HCT116 (cell line): Measurements from ENCODE around the gene CSTPP1. TPM values are rescaled to one million over a fixed set of nuclear protein-coding genes. Genes with fewer than 3 reads are reported as not detected.

ENCODE experiments used
- ATAC-seq: fragments of 200-7000 bp; cut with Tn5 transposase; 2 replicates; pipeline ENCODE4 v1.9.1; 2020; ENCODE audit warnings: mild to moderate bottlenecking, moderate library complexity
- BruUV-seq: library from RNA; stranded (reverse); fragments of 400-500 nt; replicated peaks from 2 replicates; lab custom pipeline; 2021; lab: Mats Ljungman, UMichigan
- CTCF ChIA-PET: fragments of 300-600 bp; sonication (Branson Sonifier 250); formaldehyde crosslinking; loops from one replicate; lab custom pipeline; 2021; ENCODE audit warnings: antibody characterized with exemption; lab: Charles Lee
- POLR2A ChIA-PET: fragments of 300-600, 350-600 bp; sonication (Branson Sonifier 250); formaldehyde crosslinking; loops from one replicate; lab custom pipeline; 2021; ENCODE audit warnings: antibody characterized with exemption; lab: Charles Lee
- RAD21 ChIA-PET, 2 experiments: fragments of 300-600 bp; sonication (Branson Sonifier 250); formaldehyde crosslinking; loops; one replicate each; lab custom pipeline; 2023; ENCODE audit warnings: low total read pairs in 2 of 2; ENCODE audit not compliant: uncharacterized antibody in 2 of 2, unreplicated experiment in 2 of 2, low non-redundant PET in 1 of 2; lab: Charles Lee
- DNase-seq: peaks from one replicate; pipeline ENCODE4 v3.0.0-alpha.2; 2010; ENCODE audit warnings: low read depth, low spot score
- H2AFZ ChIP-seq: fragments of 200-600 bp; shearing (Covaris generic), sonication (generic); 2 replicates; pipeline ENCODE4 v1.6.1; 2017; ENCODE audit warnings: low read depth, mixed run types, mixed read lengths, antibody characterized with exemption, low read length; ENCODE audit not compliant: poor library complexity, severe bottlenecking
- H3K27ac ChIP-seq: 2 replicates; pipeline ENCODE4 v1.5.1; 2012; ENCODE audit warnings: low read depth, low read length
- H3K27me3 ChIP-seq: fragments of 200-600 bp; sonication (generic); 2 replicates; pipeline ENCODE4 v1.6.1; 2016; ENCODE audit warnings: mixed run types, low read length, mixed read lengths; ENCODE audit not compliant: insufficient read depth
- H3K36me3 ChIP-seq, 2 experiments: fragments of 200-500 bp in 1 of 2; fragments of 200-600 bp in 1 of 2; sonication (Bioruptor generic) in 1 of 2; sonication (generic) in 1 of 2; 2 replicates each; pipeline versions ENCODE4 v1.5.1 to v1.6.1; 2014 to 2016; ENCODE audit warnings: low read length in 2 of 2, inconsistent platforms in 1 of 2, mixed read lengths in 1 of 2, mixed run types in 1 of 2; ENCODE audit not compliant: insufficient read depth in 2 of 2, control insufficient read depth in 1 of 2
- H3K4me1 ChIP-seq, 2 experiments: fragments of 200-600 bp in 1 of 2; sonication (generic) in 1 of 2; 2 replicates each; pipeline versions ENCODE4 v1.5.1 to v1.6.1; 2012 to 2017; ENCODE audit warnings: low read length in 2 of 2, inconsistent platforms in 1 of 2, mild to moderate bottlenecking in 1 of 2, mixed read lengths in 1 of 2, mixed run types in 1 of 2, moderate library complexity in 1 of 2; ENCODE audit not compliant: insufficient read depth in 2 of 2, control insufficient read depth in 1 of 2
- H3K4me2 ChIP-seq: fragments of 200-600 bp; sonication (generic); 2 replicates; pipeline ENCODE4 v1.6.1; 2017; ENCODE audit warnings: mixed run types, low read length, mixed read lengths
- H3K4me3 ChIP-seq, 2 experiments: fragments of 200-600 bp in 1 of 2; sonication (generic) in 1 of 2; replicated peaks in 1 of 2; 2 replicates each; pipeline ENCODE4 v1.5.1; 2011 to 2016; ENCODE audit warnings: low read length in 2 of 2, control low read depth in 1 of 2, low read depth in 1 of 2, mild to moderate bottlenecking in 1 of 2, mixed read lengths in 1 of 2, mixed run types in 1 of 2
- H3K79me2 ChIP-seq: fragments of 200-600 bp; sonication (generic); 2 replicates; pipeline ENCODE4 v1.6.1; 2017; ENCODE audit warnings: mild to moderate bottlenecking, mixed run types, low read length, moderate library complexity, mixed read lengths; ENCODE audit not compliant: insufficient read depth
- H3K9ac ChIP-seq: fragments of 200-600 bp; sonication (generic); 2 replicates; pipeline ENCODE4 v1.6.1; 2016; ENCODE audit warnings: low read length, mixed read lengths
- H3K9me2 ChIP-seq: fragments of 200-600 bp; sonication (generic), shearing (Covaris generic); 2 replicates; pipeline ENCODE4 v1.6.1; 2017; ENCODE audit warnings: mixed run types, mild to moderate bottlenecking, moderate library complexity; ENCODE audit not compliant: insufficient read depth
- H3K9me3 ChIP-seq, 2 experiments: fragments of 200-500 bp in 1 of 2; fragments of 200-600 bp in 1 of 2; sonication (Bioruptor generic) in 1 of 2; sonication (generic) in 1 of 2; 2 replicates each; pipeline ENCODE4 v1.6.1; 2014 to 2017; ENCODE audit warnings: low read length in 2 of 2, mixed read lengths in 2 of 2, inconsistent platforms in 1 of 2, low read depth in 1 of 2, mild to moderate bottlenecking in 1 of 2, mixed run types in 1 of 2, moderate library complexity in 1 of 2; ENCODE audit not compliant: control insufficient read depth in 1 of 2, insufficient read depth in 1 of 2
- H4K20me1 ChIP-seq: fragments of 200-600 bp; sonication (generic), shearing (Covaris generic); 2 replicates; pipeline ENCODE4 v1.6.1; 2017; ENCODE audit warnings: mixed run types, mild to moderate bottlenecking, moderate library complexity; ENCODE audit not compliant: insufficient read depth
- CEBPB ChIP-seq: IDR thresholded peaks from 2 replicates; pipeline ENCODE4 v1.6.1; 2012; ENCODE audit warnings: low read depth
- EGR1 ChIP-seq: IDR thresholded peaks from 2 replicates; pipeline ENCODE4 v1.6.1; 2012; ENCODE audit warnings: low read depth
- ELF1 ChIP-seq: IDR thresholded peaks from 2 replicates; pipeline ENCODE4 v1.6.1; 2012; ENCODE audit warnings: low read depth, borderline replicate concordance
- EZH2 ChIP-seq: fragments of 200-600 bp; sonication (generic); IDR thresholded peaks from 2 replicates; pipeline ENCODE4 v1.6.1; 2017; ENCODE audit warnings: antibody characterized with exemption, mixed run types
- EZH2phosphoT487 ChIP-seq: fragments of 200-600 bp; IDR thresholded peaks from 2 replicates; pipeline ENCODE4 v1.6.1; 2018; ENCODE audit warnings: antibody characterized with exemption, borderline replicate concordance
- JUND ChIP-seq: IDR thresholded peaks from 2 replicates; pipeline ENCODE4 v1.6.1; 2012
- POLR2A ChIP-seq: IDR thresholded peaks from 2 replicates; pipeline ENCODE4 v1.7.0; 2011; ENCODE audit warnings: borderline replicate concordance; ENCODE audit not compliant: insufficient read depth, insufficient read length; ENCODE audit errors: extremely low read depth
- POLR2AphosphoS5 ChIP-seq: IDR thresholded peaks from 2 replicates; pipeline ENCODE4 v1.6.1; 2011; ENCODE audit warnings: mild to moderate bottlenecking, low read depth, low read length, moderate library complexity
- RAD21 ChIP-seq: IDR thresholded peaks from 2 replicates; pipeline ENCODE4 v1.6.1; 2012; ENCODE audit warnings: low read depth, mild to moderate bottlenecking
- REST ChIP-seq: IDR thresholded peaks from 2 replicates; pipeline ENCODE4 v1.6.1; 2012; ENCODE audit warnings: low read depth
- SP1 ChIP-seq: IDR thresholded peaks from 2 replicates; pipeline ENCODE4 v1.6.1; 2012; ENCODE audit warnings: low read depth
- SRF ChIP-seq: IDR thresholded peaks from 2 replicates; pipeline ENCODE4 v1.6.1; 2012; ENCODE audit warnings: low read depth
- TCF7L2 ChIP-seq: IDR thresholded peaks from 2 replicates; pipeline ENCODE4 v1.7.0; 2011; ENCODE audit warnings: borderline replicate concordance, inconsistent platforms; ENCODE audit not compliant: insufficient read depth, insufficient read length; ENCODE audit errors: extremely low read depth
- YY1 ChIP-seq: IDR thresholded peaks from 2 replicates; pipeline ENCODE4 v1.6.1; 2011; ENCODE audit warnings: low read length, low read depth, moderate library complexity, mild to moderate bottlenecking; ENCODE audit not compliant: insufficient replicate concordance; ENCODE audit errors: extremely low read depth
- ZFX ChIP-seq: fragments of 450-650 bp; IDR thresholded peaks from 2 replicates; pipeline ENCODE4 v1.6.1; 2017
- ZNF274 ChIP-seq: fragments of 200-500 bp; sonication (Bioruptor generic); IDR thresholded peaks from 2 replicates; pipeline ENCODE4 v1.6.1; 2014; ENCODE audit warnings: mild to moderate bottlenecking, low read depth, low read length, inconsistent platforms
- intact Hi-C: fragments of 100-400 bp; cut with micrococcal nuclease; formaldehyde crosslinking; loops from 2 replicates; pipeline ENCODE4 v1.10.0; 2022
- total RNA-seq: library from RNA; stranded (reverse); gene quantifications from one replicate; pipeline ENCODE4 v1.2.1, GENCODE V29; 2021; ENCODE audit not compliant: unreplicated experiment
- TF ChIP-seq, protein P1 (sequence below), 3 experiments: fragments of 200-600 bp in 1 of 3; sonication (generic) in 1 of 3; IDR thresholded peaks in 2 of 3; conservative IDR thresholded peaks in 1 of 3; 2 replicates each; pipeline ENCODE4 v1.5.1; 2012 to 2017; ENCODE audit warnings: low read depth in 2 of 3, low read length in 2 of 3, antibody characterized with exemption in 1 of 3, borderline replicate concordance in 1 of 3, control low read depth in 1 of 3, mild to moderate bottlenecking in 1 of 3, mixed read lengths in 1 of 3, mixed run types in 1 of 3, moderate library complexity in 1 of 3; ENCODE audit not compliant: insufficient read depth in 1 of 3
- TF ChIP-seq, protein P2 (sequence below): IDR thresholded peaks from 2 replicates; pipeline ENCODE4 v1.6.1; 2012

CSTPP1 gene
- total RNA-seq, 1 experiment from 2014 or later, result 24.7 TPM

GRCh38 chr11:47020793-47021526 lies 84.4 kb downstream of the CSTPP1 start:
- Histone ChIP-seq H3K9ac (no peak overlapping the region), H3K79me2 (no peaks in the 10 kb centered on the region), H3K4me2 (no peak overlapping the region), H2AFZ (no peak overlapping the region), H3K27ac (no peak overlapping the region), H3K36me3 (no peaks in the 10 kb centered on the region), H3K9me3 (no peaks in the 10 kb centered on the region), H3K4me3 (no peak overlapping the region), H3K9me2 (no peaks in the 10 kb centered on the region), H4K20me1 (no peaks in the 10 kb centered on the region; the same call in 1 of the 2 replicates), H3K4me1 (no peaks in the 10 kb centered on the region), H3K27me3 (no peaks in the 10 kb centered on the region)
- ChIA-PET RAD21 (no interaction called here), CTCF (interaction anchor here (1.8 kb wide), 1 partner anchor 16 kb away, joined by 4 read pairs; no protein-coding TSS in a partner anchor), POLR2A (no interaction called here)
- no peak for DNase-seq
- no peak for TF ChIP-seq REST
- TF ChIP-seq JUND, result no peak
- no peak for TF ChIP-seq RAD21
- TF ChIP-seq SP1, result no peak
- TF ChIP-seq, protein P1, sequence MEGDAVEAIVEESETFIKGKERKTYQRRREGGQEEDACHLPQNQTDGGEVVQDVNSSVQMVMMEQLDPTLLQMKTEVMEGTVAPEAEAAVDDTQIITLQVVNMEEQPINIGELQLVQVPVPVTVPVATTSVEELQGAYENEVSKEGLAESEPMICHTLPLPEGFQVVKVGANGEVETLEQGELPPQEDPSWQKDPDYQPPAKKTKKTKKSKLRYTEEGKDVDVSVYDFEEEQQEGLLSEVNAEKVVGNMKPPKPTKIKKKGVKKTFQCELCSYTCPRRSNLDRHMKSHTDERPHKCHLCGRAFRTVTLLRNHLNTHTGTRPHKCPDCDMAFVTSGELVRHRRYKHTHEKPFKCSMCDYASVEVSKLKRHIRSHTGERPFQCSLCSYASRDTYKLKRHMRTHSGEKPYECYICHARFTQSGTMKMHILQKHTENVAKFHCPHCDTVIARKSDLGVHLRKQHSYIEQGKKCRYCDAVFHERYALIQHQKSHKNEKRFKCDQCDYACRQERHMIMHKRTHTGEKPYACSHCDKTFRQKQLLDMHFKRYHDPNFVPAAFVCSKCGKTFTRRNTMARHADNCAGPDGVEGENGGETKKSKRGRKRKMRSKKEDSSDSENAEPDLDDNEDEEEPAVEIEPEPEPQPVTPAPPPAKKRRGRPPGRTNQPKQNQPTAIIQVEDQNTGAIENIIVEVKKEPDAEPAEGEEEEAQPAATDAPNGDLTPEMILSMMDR (IDR thresholded peaks at IDR 0.05 in 2 of 3, conservative IDR thresholded peaks at IDR 0.05 in 1 of 3; ENCODE audit: borderline replicate concordance in 1 of 3, insufficient read depth in 1 of 3, low read depth in 2 of 3, low read length in 2 of 3), result no peak
- no peak for TF ChIP-seq ELF1
- no peak for TF ChIP-seq EZH2phosphoT487
- no peak for TF ChIP-seq ZNF274
- TF ChIP-seq POLR2A, result no peak
- TF ChIP-seq, protein P2, sequence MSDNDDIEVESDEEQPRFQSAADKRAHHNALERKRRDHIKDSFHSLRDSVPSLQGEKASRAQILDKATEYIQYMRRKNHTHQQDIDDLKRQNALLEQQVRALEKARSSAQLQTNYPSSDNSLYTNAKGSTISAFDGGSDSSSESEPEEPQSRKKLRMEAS, result no peak
- TF ChIP-seq SRF, result no peak
- no peak for TF ChIP-seq EGR1
- TF ChIP-seq ZFX, result no peak
- TF ChIP-seq CEBPB, result no peak
- TF ChIP-seq YY1, result no peak
- no peak for TF ChIP-seq TCF7L2
- no peak for TF ChIP-seq POLR2AphosphoS5
- TF ChIP-seq EZH2, result no peak
- intact Hi-C loops, result no loop called here
- ATAC-seq, result no peak
- BruUV-seq, result no TSS peak
